ENCODE measurements around the gene TLR7.

Gene TLR7

DNA sequence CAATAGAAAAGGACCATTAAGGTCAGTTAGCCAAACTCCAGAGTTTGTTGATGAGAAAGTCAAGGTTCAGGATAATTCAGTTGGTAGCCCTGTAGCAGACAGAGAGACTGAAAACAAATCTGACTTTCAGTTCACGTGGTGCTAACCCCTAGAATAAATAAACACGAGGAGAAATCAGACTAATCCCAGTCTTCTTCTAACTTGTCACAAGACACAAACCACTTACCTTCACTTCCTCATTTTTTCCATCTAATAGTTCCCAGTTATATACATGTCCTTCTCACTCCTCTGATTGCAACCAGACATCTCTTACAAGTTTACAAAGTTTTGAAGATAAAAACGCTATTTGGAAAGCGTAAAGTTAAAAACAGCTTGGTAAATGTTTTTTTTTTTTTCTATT lies 7.7 kb downstream of the TLR7 start:
- DNase-seq (no peak), ATAC-seq (replicated peaks) (peak; percentile 36 to 48)
- Mint-ChIP-seq H3K27me3 (peaks cover 0 to 10% of the 10 kb centered on the region in 2 donors), H3K4me1 (peaks cover 25 to 31% of the 10 kb centered on the region in 2 donors), H3K9me3 (peaks cover 0 to 4% of the 10 kb centered on the region in 2 donors), H3K4me3 (peak overlapping the region; percentile 19 to 31), H3K27ac (peak overlapping the region; percentile 48), H3K36me3 (peaks cover 4 to 10% of the 10 kb centered on the region in 2 donors)

DNA sequence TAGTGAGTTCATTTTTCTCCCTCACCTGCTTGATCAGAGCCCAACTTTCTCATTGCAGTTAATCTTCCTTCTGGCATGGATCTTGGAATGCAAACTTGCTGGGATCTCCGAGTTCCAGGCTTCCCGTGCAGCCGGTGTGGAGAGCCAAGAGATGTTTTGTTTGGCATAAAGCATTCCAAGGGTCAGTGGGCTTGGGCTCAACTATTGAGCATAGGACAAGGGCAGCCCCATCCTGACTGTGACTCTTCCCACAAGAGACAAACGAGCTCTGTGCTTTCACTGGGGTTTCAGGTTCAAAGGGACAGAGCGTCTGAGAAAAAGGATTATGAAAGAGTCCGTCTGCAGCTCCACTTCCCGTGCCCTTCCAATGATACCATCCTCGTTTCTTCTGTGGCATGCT lies 10.5 kb downstream of the TLR7 start:
- Mint-ChIP-seq H3K27ac (no peak overlapping the region), H3K36me3 (peaks cover 7 to 10% of the 10 kb centered on the region in 2 donors), H3K9me3 (peaks cover 0 to 4% of the 10 kb centered on the region in 2 donors), H3K4me1 (peaks cover 21 to 27% of the 10 kb centered on the region in 2 donors), H3K4me3 (no peak overlapping the region), H3K27me3 (peaks cover 0 to 10% of the 10 kb centered on the region in 2 donors)
- DNase-seq = no peak
- ATAC-seq (replicated peaks) = no peak

DNA sequence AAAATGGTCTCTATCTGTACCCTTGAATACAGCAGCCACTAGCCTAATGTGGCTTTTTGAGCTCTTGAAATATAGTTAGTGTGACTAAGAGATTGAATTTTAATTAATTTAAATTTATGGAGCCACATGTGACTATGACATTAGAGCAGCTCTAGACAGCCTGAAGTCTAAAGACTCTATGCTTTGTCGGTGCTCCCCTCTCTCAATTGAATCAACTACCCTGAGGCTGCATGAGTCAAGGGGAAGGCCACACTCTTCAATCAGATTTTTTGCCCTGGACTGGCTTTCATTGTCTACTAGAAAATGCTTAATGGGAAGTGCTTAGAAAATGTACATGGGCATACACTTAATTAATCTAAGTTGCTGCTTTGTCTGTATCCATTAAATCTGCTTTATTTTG lies 11.7 kb downstream of the TLR7 start:
- no peak for ATAC-seq (replicated peaks)
- H3K36me3 Mint-ChIP-seq = peaks cover 3 to 18% of the 10 kb centered on the region in 2 donors

DNA sequence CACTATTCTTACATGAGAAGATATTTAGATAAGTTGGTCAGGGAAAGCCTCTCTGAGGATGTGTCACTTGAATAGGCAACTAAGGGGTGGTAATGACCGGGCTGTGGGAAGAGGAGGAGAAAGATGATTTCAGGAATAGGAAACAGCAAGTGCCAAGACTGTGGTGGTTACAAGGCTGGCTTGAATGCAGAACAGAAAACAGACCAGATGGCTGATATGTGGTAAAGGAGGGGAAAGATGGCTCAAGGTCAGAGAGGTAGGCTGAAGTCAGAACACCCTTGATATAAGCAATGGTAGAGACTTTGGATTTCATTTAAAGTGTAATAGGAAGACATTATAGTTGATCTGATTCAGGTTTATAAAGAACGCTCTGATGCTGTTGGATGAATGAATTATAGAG lies 15.0 kb downstream of the TLR7 start:
- DNase-seq (no peak), ATAC-seq (replicated peaks) (peak; percentile 75 to 81)
- H3K27me3 Mint-ChIP-seq = peaks cover 0 to 12% of the 10 kb centered on the region in 2 donors
- H3K4me1 Mint-ChIP-seq = peaks cover 5 to 21% of the 10 kb centered on the region in 2 donors
- peaks cover 10 to 24% of the 10 kb centered on the region in 2 donors for H3K36me3 Mint-ChIP-seq
- H3K9me3 Mint-ChIP-seq = peaks cover 0 to 4% of the 10 kb centered on the region in 2 donors
- H3K4me3 Mint-ChIP-seq = no peak overlapping the region
- no peak overlapping the region for H3K27ac Mint-ChIP-seq

More for the DNA sequence above, 11.7 kb downstream of the TLR7 start:
- DNase-seq = no peak
- Mint-ChIP-seq H3K4me3 (no peak overlapping the region), H3K27me3 (peaks cover 0 to 15% of the 10 kb centered on the region in 2 donors), H3K4me1 (peaks cover 14 to 30% of the 10 kb centered on the region in 2 donors), H3K27ac (no peak overlapping the region), H3K9me3 (peaks cover 0 to 4% of the 10 kb centered on the region in 2 donors)

DNA sequence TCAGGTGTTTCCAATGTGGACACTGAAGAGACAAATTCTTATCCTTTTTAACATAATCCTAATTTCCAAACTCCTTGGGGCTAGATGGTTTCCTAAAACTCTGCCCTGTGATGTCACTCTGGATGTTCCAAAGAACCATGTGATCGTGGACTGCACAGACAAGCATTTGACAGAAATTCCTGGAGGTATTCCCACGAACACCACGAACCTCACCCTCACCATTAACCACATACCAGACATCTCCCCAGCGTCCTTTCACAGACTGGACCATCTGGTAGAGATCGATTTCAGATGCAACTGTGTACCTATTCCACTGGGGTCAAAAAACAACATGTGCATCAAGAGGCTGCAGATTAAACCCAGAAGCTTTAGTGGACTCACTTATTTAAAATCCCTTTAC lies 18.6 kb downstream of the TLR7 start:
- no peak overlapping the region for H3K27ac Mint-ChIP-seq
- peaks cover 10 to 24% of the 10 kb centered on the region in 2 donors for H3K36me3 Mint-ChIP-seq
- no peak overlapping the region for H3K4me3 Mint-ChIP-seq
- DNase-seq = no peak
- ATAC-seq (replicated peaks) = no peak
- H3K9me3 Mint-ChIP-seq = peaks cover 0 to 4% of the 10 kb centered on the region in 2 donors
- peaks cover 0 to 12% of the 10 kb centered on the region in 2 donors for H3K27me3 Mint-ChIP-seq
- H3K4me1 Mint-ChIP-seq = peaks cover 8 to 29% of the 10 kb centered on the region in 2 donors

DNA sequence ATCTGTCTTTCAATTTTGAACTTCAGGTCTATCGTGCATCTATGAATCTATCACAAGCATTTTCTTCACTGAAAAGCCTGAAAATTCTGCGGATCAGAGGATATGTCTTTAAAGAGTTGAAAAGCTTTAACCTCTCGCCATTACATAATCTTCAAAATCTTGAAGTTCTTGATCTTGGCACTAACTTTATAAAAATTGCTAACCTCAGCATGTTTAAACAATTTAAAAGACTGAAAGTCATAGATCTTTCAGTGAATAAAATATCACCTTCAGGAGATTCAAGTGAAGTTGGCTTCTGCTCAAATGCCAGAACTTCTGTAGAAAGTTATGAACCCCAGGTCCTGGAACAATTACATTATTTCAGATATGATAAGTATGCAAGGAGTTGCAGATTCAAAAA lies 19.7 kb downstream of the TLR7 start:
- ATAC-seq (replicated peaks) (no peak), DNase-seq (no peak)
- Mint-ChIP-seq H3K4me3 (no peak overlapping the region), H3K27me3 (peaks cover 0 to 12% of the 10 kb centered on the region in 2 donors), H3K4me1 (peaks cover 17 to 39% of the 10 kb centered on the region in 2 donors), H3K9me3 (peaks cover 0 to 4% of the 10 kb centered on the region in 2 donors), H3K36me3 (peaks cover 10 to 24% of the 10 kb centered on the region in 2 donors), H3K27ac (no peak overlapping the region)

DNA sequence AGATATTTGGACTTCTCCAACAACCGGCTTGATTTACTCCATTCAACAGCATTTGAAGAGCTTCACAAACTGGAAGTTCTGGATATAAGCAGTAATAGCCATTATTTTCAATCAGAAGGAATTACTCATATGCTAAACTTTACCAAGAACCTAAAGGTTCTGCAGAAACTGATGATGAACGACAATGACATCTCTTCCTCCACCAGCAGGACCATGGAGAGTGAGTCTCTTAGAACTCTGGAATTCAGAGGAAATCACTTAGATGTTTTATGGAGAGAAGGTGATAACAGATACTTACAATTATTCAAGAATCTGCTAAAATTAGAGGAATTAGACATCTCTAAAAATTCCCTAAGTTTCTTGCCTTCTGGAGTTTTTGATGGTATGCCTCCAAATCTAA lies 20.3 kb downstream of the TLR7 start:
- no peak overlapping the region for H3K27ac Mint-ChIP-seq
- ATAC-seq (replicated peaks) (no peak), DNase-seq (no peak)
- H3K4me3 Mint-ChIP-seq = no peak overlapping the region
- peaks cover 0 to 8% of the 10 kb centered on the region in 2 donors for H3K27me3 Mint-ChIP-seq
- peaks cover 0 to 1% of the 10 kb centered on the region in 2 donors for H3K9me3 Mint-ChIP-seq
- peaks cover 8 to 20% of the 10 kb centered on the region in 2 donors for H3K36me3 Mint-ChIP-seq
- peaks cover 14 to 37% of the 10 kb centered on the region in 2 donors for H3K4me1 Mint-ChIP-seq

DNA sequence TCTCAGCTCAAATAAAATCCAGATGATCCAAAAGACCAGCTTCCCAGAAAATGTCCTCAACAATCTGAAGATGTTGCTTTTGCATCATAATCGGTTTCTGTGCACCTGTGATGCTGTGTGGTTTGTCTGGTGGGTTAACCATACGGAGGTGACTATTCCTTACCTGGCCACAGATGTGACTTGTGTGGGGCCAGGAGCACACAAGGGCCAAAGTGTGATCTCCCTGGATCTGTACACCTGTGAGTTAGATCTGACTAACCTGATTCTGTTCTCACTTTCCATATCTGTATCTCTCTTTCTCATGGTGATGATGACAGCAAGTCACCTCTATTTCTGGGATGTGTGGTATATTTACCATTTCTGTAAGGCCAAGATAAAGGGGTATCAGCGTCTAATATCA lies 20.9 kb downstream of the TLR7 start:
- DNase-seq (no peak), ATAC-seq (replicated peaks) (no peak)
- peaks cover 0 to 6% of the 10 kb centered on the region in 2 donors for H3K27me3 Mint-ChIP-seq
- peaks cover 16 to 37% of the 10 kb centered on the region in 2 donors for H3K4me1 Mint-ChIP-seq
- H3K9me3 Mint-ChIP-seq = no peaks in the 10 kb centered on the region
- no peak overlapping the region for H3K27ac Mint-ChIP-seq
- H3K36me3 Mint-ChIP-seq = peaks cover 7 to 17% of the 10 kb centered on the region in 2 donors
- no peak overlapping the region for H3K4me3 Mint-ChIP-seq

DNA sequence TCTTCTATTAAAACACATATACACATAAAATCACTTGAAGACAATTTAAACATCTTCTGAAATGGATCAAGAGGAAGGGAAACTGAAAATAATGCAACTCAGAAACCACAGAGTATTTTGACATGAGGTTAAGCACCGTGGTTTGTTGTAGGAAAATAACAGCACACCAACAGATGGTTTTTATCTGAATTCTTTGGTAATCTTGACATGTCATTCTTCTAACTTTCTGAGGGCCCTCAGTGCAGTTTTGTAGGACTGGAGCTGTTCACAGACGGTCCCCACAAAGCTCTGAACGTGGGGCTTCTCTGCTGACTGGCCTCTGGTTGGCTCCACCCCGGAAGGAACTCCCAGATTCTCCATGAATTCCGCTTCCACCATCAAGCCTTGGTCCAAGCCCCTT lies 23.6 kb downstream of the TLR7 start:
- DNase-seq (no peak), ATAC-seq (replicated peaks) (peak; percentile 68 to 74)
- peaks cover 20 to 47% of the 10 kb centered on the region in 2 donors for H3K4me1 Mint-ChIP-seq
- no peaks in the 10 kb centered on the region for H3K27me3 Mint-ChIP-seq
- peak overlapping the region; percentile 89 for H3K27ac Mint-ChIP-seq
- peaks cover 7 to 10% of the 10 kb centered on the region in 2 donors for H3K36me3 Mint-ChIP-seq
- H3K4me3 Mint-ChIP-seq = peak overlapping the region; percentile 21 to 50
- H3K9me3 Mint-ChIP-seq = no peaks in the 10 kb centered on the region

DNA sequence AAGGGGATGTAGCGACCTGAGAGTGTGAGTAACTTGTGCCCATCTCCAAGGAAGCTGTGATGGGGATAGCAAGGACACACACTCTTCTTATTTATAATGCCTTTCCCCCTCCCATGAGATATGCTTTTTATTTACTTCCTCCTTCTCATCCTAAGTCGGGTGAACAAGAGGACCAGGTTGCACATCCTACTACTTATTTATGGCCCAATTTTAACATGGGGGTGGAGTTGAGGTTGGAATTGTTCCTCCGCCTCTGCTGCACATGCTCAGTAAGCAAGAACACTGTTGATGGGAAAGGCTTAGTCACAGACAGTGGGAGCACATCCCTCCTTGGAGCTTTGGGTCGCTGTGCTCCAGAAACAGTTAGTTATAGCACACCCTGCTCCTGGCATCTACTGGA lies 24.3 kb downstream of the TLR7 start:
- ATAC-seq (replicated peaks) = no peak
- H3K27ac Mint-ChIP-seq = peak overlapping the region; percentile 89

DNA sequence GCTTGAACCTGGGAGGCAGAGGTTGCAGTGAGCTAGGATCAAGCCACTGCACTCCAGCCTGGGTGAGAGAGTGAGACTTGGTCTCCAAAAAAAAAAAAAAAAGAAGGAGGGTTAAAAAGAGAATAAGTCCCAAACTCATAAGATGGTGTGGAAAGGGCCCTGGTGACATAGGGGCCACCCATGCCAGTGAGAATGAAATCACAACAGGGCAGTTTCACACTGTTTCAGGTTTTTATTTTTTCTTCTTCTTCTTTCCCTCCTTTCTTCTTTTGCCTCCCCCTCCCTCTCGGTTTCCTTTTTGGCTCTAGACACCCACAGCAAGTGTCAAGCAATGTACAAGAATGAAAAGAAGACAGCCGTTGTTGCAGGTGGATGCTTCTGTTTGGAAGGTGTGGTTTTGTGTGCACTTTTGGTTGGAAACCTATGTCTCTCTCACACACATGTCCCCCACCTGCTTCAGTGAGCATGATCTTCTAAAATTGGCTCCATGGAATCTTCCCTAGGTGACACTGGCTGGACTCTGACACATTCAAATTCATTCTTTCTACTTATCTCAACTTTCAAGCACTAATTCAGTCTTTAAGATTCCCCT lies 25.1 kb downstream of the TLR7 start:
- ATAC-seq (replicated peaks) (peak; percentile 55 to 67), DNase-seq (no peak)
- Mint-ChIP-seq H3K4me1 (peaks cover 20 to 47% of the 10 kb centered on the region in 2 donors), H3K27ac (peak overlapping the region; percentile 66), H3K36me3 (no peaks in the 10 kb centered on the region), H3K9me3 (no peaks in the 10 kb centered on the region), H3K4me3 (peak overlapping the region; percentile 14 to 33), H3K27me3 (peaks cover 0 to 5% of the 10 kb centered on the region in 2 donors)

More for the DNA sequence above, 24.3 kb downstream of the TLR7 start:
- Mint-ChIP-seq H3K4me3 (no peak overlapping the region), H3K4me1 (peaks cover 20 to 47% of the 10 kb centered on the region in 2 donors), H3K9me3 (no peaks in the 10 kb centered on the region), H3K36me3 (peaks cover 4 to 5% of the 10 kb centered on the region in 2 donors), H3K27me3 (no peaks in the 10 kb centered on the region)
- DNase-seq = no peak

DNA sequence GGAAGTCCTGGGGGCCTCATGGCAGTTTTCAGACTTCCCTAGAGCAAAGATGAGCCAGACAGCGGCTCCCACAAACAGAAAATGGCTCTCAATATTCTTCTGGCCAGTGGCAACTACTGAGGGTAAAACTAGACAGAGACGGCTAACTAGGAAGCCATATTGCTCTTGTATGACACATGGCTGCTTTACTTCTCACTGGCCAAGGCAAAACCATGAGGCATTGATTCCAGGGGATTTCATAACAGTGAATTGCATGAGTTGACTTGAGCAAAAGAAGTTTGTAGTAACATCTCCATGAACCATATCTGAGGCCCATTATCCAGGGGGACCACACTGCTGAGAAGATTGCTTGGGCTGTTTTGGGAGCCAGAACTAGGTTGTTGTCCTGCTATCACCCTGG lies 25.8 kb downstream of the TLR7 start:
- DNase-seq = no peak
- Mint-ChIP-seq H3K4me3 (no peak overlapping the region), H3K4me1 (peaks cover 20 to 47% of the 10 kb centered on the region in 2 donors), H3K27me3 (peaks cover 0 to 6% of the 10 kb centered on the region in 2 donors), H3K27ac (peak overlapping the region; percentile 20), H3K9me3 (no peaks in the 10 kb centered on the region), H3K36me3 (no peaks in the 10 kb centered on the region)
- no peak for ATAC-seq (replicated peaks)

DNA sequence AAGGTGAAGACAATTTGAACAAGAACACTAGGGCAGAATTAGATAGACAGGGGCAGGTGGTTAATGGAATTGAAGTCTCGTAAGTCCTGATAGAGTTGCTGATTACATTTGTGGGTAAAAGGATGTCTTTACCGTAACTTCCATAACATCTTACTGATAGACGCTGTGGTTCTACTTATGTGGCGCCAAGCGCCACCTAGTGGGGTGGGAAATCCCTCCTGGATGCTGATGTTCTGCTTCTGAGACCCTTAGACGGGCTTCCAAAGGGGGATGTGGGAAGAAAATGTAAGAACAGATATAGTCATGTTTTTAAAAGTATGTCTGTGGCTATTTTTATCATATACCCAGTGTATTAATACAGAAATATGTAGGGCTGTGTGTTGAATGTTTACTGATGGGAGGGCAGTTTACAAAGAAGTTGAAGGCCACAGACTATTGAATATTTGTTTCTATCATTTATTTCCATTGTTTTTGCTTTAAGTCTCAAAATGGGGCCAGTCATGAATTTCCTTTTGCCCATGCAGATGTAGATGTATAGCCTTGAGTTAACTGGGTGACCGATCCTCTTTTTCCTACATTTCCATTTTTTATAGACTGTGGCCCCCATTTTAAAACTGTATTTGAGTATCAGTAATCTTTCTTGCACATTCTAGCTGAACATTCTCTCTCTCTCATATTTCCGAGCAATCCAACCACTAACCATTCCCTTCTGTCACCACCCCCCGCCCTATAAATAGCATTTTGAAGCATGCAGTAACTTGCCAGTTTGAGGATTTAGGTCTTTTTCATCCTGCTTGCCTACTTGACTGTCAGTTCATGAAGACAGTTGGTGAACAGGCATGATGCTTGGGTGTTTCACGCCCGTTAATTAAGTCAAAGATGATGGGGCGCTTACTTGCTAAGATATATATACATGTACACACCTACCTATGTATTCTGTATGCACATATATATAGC lies 27.5 kb downstream of the TLR7 start:
- ATAC-seq (replicated peaks) = peak; percentile 45
- Mint-ChIP-seq H3K27me3 (peaks cover 0 to 13% of the 10 kb centered on the region in 2 donors), H3K27ac (no peak overlapping the region), H3K36me3 (no peaks in the 10 kb centered on the region), H3K4me3 (no peak overlapping the region), H3K9me3 (no peaks in the 10 kb centered on the region), H3K4me1 (peaks cover 20 to 47% of the 10 kb centered on the region in 2 donors)
- peak; percentile 11 for DNase-seq

DNA sequence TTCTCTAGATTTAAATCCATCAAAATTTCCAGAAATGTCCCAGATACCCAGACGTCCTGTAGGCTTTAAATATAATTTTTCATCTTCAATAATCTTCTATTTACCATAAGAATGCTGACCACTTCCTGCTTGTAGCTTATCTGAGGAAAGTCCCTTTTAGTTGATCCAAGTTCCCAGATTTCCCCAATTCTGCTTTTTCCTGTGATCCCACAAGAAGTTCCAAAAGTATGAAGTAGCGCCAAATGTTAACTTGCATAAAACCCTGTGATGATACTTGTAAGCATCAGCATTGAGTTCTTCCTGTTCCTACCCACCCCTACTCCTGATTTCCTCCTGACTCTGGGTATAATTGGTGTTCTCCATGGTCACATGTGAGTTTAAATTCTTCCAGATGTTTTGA lies 29.0 kb downstream of the TLR7 start:
- DNase-seq = no peak
- no peak for ATAC-seq (replicated peaks)
- Mint-ChIP-seq H3K36me3 (no peaks in the 10 kb centered on the region), H3K27ac (no peak overlapping the region), H3K4me1 (peaks cover 18 to 35% of the 10 kb centered on the region in 2 donors), H3K4me3 (no peak overlapping the region), H3K9me3 (no peaks in the 10 kb centered on the region), H3K27me3 (peaks cover 0 to 23% of the 10 kb centered on the region in 2 donors)

All from stimulated activated naive B cell treated with anti-CD40 and anti-IgM and Interleukin-4, amounts not matched to agents 10 μg/mL and 1 μg/mL and 100 μg/mL, for 72 hours (primary cell).